ENCODE measurements around the gene DUS3L. TPM values are rescaled to one million over a fixed set of nuclear protein-coding genes. Genes with fewer than 3 reads are reported as not detected.

DUS3L gene
- total RNA-seq, 1 experiment from 2014 or later, result 39.6 TPM

- intact Hi-C loops (cut with micrococcal nuclease; ENCODE audit: unreplicated experiment), result loop anchor here (10.0 kb wide), 1 partner anchor 87 kb away; no protein-coding TSS in a partner anchor
- in situ Hi-C loops (cut with HindIII; ENCODE audit: low pct_unique_long_range_greater_than_20kb, low sequenced_read_pairs), result no loop called here
Measured at GRCh38 chr19:5808120-5808816, 17.3 kb upstream of the DUS3L start.

GRCh38 chr19:5806905-5807304, 15.9 kb upstream of the DUS3L start:
- intact Hi-C loops (cut with micrococcal nuclease; ENCODE audit: unreplicated experiment), result loop anchor here (10.0 kb wide), 1 partner anchor 88 kb away; no protein-coding TSS in a partner anchor

More at GRCh38 chr19:5808120-5808816, 17.3 kb upstream of the DUS3L start:
- no TSS peak for BruUV-seq (replicated peaks)
- TF ChIP-seq SIN3A (IDR thresholded peaks at IDR 0.05; ENCODE audit: borderline replicate concordance, insufficient read depth, low read depth, low read length) (no peak), CTCF (IDR thresholded peaks at IDR 0.05) (no peak), REST (IDR thresholded peaks at IDR 0.05; ENCODE audit: insufficient read depth in 1 of 2, low read depth in 2 of 2, low read length in 1 of 2) (no peak), POLR2AphosphoS5 (IDR thresholded peaks at IDR 0.05; ENCODE audit: low read depth, low read length) (no peak), TCF7L2 (IDR thresholded peaks at IDR 0.05; ENCODE audit: low read depth, low read length) (no peak)
- no peak for ATAC-seq
- H3K27me3 ChIP-seq (ENCODE audit: control insufficient read depth, insufficient read depth, low read length), result no peaks in the 10 kb centered on the region
- no peaks in the 10 kb centered on the region for H3K36me3 ChIP-seq (ENCODE audit: control insufficient read depth, insufficient read depth, low read length)
- DNase-seq (ENCODE audit: low read depth, low spot score), result no peak
- no peaks in the 10 kb centered on the region for H3K9me3 ChIP-seq (ENCODE audit: control insufficient read depth, insufficient read depth, low read depth, low read length)
- no peak overlapping the region for H3K4me3 ChIP-seq (ENCODE audit: low read depth in 2 of 2, low read length in 2 of 2)
- ChIA-PET POLR2A (no interaction called here), CTCF (interaction anchor here (0.6 to 0.7 kb wide), 4 partner anchors 14 to 1598 kb away, joined by 3 to 9 read pairs (median 4); no protein-coding TSS in a partner anchor)
- H3K4me1 ChIP-seq (ENCODE audit: control insufficient read depth, insufficient read depth, low read length), result peaks cover 4% of the 10 kb centered on the region
- H3K27ac ChIP-seq (ENCODE audit: low read length), result no peak overlapping the region

More at GRCh38 chr19:5806905-5807304, 15.9 kb upstream of the DUS3L start:
- no peak for ATAC-seq
- Histone ChIP-seq H3K27ac (ENCODE audit: low read length) (no peak overlapping the region), H3K9me3 (ENCODE audit: control insufficient read depth, insufficient read depth, low read depth, low read length) (no peaks in the 10 kb centered on the region), H3K4me1 (ENCODE audit: control insufficient read depth, insufficient read depth, low read length) (peaks cover 4% of the 10 kb centered on the region), H3K27me3 (ENCODE audit: control insufficient read depth, insufficient read depth, low read length) (no peaks in the 10 kb centered on the region), H3K4me3 (ENCODE audit: low read depth in 2 of 2, low read length in 2 of 2) (no peak overlapping the region), H3K36me3 (ENCODE audit: control insufficient read depth, insufficient read depth, low read length) (no peaks in the 10 kb centered on the region)
- CTCF ChIA-PET, result interaction anchor here (0.6 to 0.7 kb wide), 2 partner anchors 10 to 16 kb away, joined by 4 read pairs; no protein-coding TSS in a partner anchor
- in situ Hi-C loops (cut with HindIII; ENCODE audit: low pct_unique_long_range_greater_than_20kb, low sequenced_read_pairs), result no loop called here
- POLR2A ChIA-PET, result no interaction called here
- TF ChIP-seq SIN3A (IDR thresholded peaks at IDR 0.05; ENCODE audit: borderline replicate concordance, insufficient read depth, low read depth, low read length) (no peak), CTCF (IDR thresholded peaks at IDR 0.05) (no peak), TCF7L2 (IDR thresholded peaks at IDR 0.05; ENCODE audit: low read depth, low read length) (no peak), REST (IDR thresholded peaks at IDR 0.05; ENCODE audit: insufficient read depth in 1 of 2, low read depth in 2 of 2, low read length in 1 of 2) (no peak), POLR2AphosphoS5 (IDR thresholded peaks at IDR 0.05; ENCODE audit: low read depth, low read length) (no peak)
- DNase-seq (ENCODE audit: low read depth, low spot score), result no peak
- no TSS peak for BruUV-seq (replicated peaks)

Measured in Panc1 (cell line).